ENCODE data around the gene WDSUB1. TPM values are rescaled to one million over a fixed set of nuclear protein-coding genes. Genes with fewer than 3 reads are reported as not detected.

WDSUB1 gene
- total and polyA plus RNA-seq, 8 donors, result 3.5 to 8.2 (median 5.6) TPM

GRCh38 chr2:159206736-159207380 is 79.6 kb downstream of the WDSUB1 start:
- no peak overlapping the region for H3K27ac ChIP-seq
- DNase-seq (peak in 1 of 6 donors; percentile 25), ATAC-seq (peak in 2 of 4 donors; percentile 28 to 61), FAIRE-seq (no peak)
- no peaks in the 10 kb centered on the region for H3K36me3 ChIP-seq
- no peak for TF ChIP-seq CTCF (IDR thresholded peaks at IDR 0.05)
- WGBS, 2 donors, result 56 to 63% methylated on average over 6 of the region's 6 CpGs
- no peak overlapping the region for H3K4me3 ChIP-seq
- intact Hi-C loops (cut with DNase I), result no loop called here
- no peaks in the 10 kb centered on the region for H3K27me3 ChIP-seq
- no peaks in the 10 kb centered on the region for H3K9me3 ChIP-seq
- H3K4me1 ChIP-seq, result peaks cover 5 to 8% (median 6%) of the 10 kb centered on the region in 3 donors

DNA sequence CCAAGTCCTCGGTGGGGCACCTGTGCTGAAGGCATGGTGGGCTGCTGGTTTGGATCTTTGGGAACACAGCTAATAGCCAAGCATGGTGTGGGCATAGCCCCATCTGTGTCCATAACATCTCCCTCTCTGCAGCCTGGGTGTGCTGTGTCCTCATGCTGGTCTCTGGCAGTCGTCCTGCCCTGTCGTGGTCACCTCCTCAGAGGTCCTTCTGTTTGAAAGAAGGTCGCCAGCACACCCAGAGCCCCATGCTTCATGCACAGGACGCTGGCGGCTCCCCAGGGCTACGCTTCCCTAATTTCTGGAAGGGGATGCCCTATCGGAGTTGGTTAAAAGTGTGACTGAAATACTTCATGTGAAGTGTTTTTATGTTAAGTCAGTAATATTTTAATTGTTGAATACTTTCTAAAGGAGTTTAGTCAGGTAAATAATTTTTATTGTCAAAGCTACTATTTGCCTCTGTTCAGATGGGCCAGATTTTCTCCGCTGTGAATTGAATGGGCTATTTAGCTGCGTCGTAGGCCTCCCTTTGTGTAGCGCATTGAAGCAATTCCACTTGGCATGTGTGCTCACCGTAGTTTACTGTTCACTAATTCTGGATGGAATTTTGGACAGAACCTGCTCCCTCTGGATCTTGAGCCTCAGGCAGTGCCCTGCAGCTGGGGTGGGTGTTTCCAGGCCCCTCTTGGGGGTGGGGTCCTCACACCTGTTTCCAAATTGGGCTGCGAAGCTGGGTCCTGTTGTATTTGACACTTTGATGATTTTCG is 81.9 kb downstream of the WDSUB1 start:
- intact Hi-C loops (cut with DNase I), result no loop called here
- H3K27ac ChIP-seq, result no peak overlapping the region
- no peak overlapping the region for H3K4me3 ChIP-seq
- peaks cover 0 to 3% (median 0%) of the 10 kb centered on the region in 3 donors for H3K36me3 ChIP-seq
- DNase-seq, result no peak
- FAIRE-seq, result no peak
- ATAC-seq, result no peak
- no peaks in the 10 kb centered on the region for H3K27me3 ChIP-seq
- TF ChIP-seq CTCF (IDR thresholded peaks at IDR 0.05), result no peak
- H3K4me1 ChIP-seq, result peaks cover 5 to 9% (median 8%) of the 10 kb centered on the region in 3 donors
- WGBS, 2 donors, result 93% methylated on average over 15 of the region's 15 CpGs
- H3K9me3 ChIP-seq, result no peaks in the 10 kb centered on the region

DNA sequence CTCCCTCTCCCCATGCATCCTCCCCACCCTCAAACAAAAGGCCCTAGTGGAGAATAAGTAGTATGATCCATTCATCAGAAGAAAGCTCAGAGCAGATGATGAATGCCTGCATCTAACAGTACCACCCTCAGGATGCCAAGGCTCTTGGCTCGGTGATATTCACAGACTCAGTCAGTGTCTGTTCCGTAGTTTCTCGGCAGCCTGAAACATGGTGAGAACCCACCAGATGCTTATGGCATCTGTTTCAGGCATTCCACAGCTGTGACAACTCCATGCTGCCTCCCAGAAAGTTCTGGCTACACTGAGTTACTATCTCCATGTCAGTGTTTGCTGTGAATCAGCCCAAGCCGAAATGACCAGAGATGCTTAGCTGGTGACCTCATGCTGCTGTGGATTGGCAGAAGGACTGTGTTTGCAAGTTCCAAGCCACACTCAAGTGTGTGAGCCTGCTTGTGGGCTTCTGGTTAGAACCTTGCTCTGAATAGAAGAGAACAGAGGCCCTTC is 83.9 kb downstream of the WDSUB1 start:
- FAIRE-seq (peak; percentile 17), DNase-seq (peak in 4 of 6 donors; percentile 57 to 77 (median 65)), ATAC-seq (peak; percentile 91 to 93 (median 92))
- no peaks in the 10 kb centered on the region for H3K9me3 ChIP-seq
- TF ChIP-seq CTCF (IDR thresholded peaks at IDR 0.05), result no peak
- no peaks in the 10 kb centered on the region for H3K27me3 ChIP-seq
- no peak overlapping the region for H3K4me3 ChIP-seq
- H3K4me1 ChIP-seq, result peaks cover 5 to 9% (median 8%) of the 10 kb centered on the region in 3 donors
- peak overlapping the region in 2 of 4 donors; percentile 44 to 56 for H3K27ac ChIP-seq
- peaks cover 0 to 9% (median 3%) of the 10 kb centered on the region in 3 donors for H3K36me3 ChIP-seq
- intact Hi-C loops (cut with DNase I), result no loop called here
- 33 to 38% methylated on average over 4 of the region's 4 CpGs for WGBS, 2 donors

DNA sequence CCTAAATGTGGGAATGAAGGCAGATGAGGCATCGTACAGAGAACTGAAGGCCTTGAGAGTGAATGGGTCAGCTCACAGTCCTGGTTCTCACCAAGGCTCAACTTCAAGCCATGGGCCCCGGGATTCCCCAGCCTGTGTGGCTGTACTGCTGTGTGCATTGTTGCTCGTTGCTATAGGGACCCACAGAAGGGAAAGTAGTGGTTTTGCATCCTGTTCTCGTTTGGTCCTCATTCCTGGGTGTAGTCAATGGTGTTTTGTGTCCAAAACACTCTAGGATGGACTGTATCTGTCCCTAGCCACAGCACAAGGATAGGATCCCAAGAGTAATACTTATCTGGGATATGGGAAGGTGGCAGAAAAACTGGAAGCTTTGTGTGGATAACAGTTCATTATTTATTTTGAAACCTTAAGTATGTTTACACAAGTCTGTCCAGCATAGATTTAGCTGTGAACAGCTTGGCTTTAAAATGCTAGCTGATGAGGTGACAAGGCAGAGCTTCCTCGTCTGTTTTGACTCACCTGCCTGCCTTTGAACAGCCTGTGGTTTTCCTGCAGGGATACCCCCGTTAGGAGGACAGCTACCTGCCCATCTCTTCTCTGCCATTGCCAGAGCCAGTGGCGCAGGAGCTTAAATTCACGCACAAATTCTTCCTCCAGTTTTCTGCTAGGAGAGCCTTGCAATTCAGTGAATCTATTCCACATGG is 85.0 kb downstream of the WDSUB1 start:
- Histone ChIP-seq H3K36me3 (peaks cover 0 to 16% (median 3%) of the 10 kb centered on the region in 3 donors), H3K4me3 (no peak overlapping the region), H3K9me3 (no peaks in the 10 kb centered on the region), H3K27me3 (no peaks in the 10 kb centered on the region), H3K27ac (peak overlapping the region in 2 of 4 donors; percentile 44 to 56), H3K4me1 (peaks cover 2 to 4% (median 3%) of the 10 kb centered on the region in 3 donors)
- DNase-seq, result no peak
- intact Hi-C loops (cut with DNase I), result no loop called here
- WGBS, 2 donors, result 67 to 72% methylated on average over 8 of the region's 8 CpGs
- peak in 2 of 4 donors; percentile 25 to 28 for ATAC-seq
- TF ChIP-seq CTCF (IDR thresholded peaks at IDR 0.05), result no peak
- FAIRE-seq, result no peak

All from pancreas (tissue), 10 donors.